OCI-LY7 (cell line): ENCODE results near the gene CDK7. TPM values are rescaled to one million over a fixed set of nuclear protein-coding genes. Genes with fewer than 3 reads are reported as not detected.
A peak's percentile ranks its signal among the peaks of the same experiment; 100 is the strongest.

Experiments used
- Bru-seq: library from RNA; stranded (reverse); fragments of 400-500 nt; gene quantifications from one replicate; lab custom pipeline; 2021; lab: Mats Ljungman, UMichigan
- BruChase-seq, 2 experiments: library from RNA; stranded (reverse); fragments of 400-500 nt; gene quantifications; one replicate each; lab custom pipeline; 2021; lab: Mats Ljungman, UMichigan
- BruUV-seq: library from RNA; stranded (reverse); fragments of 400-500 nt; replicated peaks from 2 replicates; lab custom pipeline; 2021; lab: Mats Ljungman, UMichigan
- CTCF ChIA-PET: fragments of 300-600 bp; sonication (Branson Sonifier 250); formaldehyde crosslinking; loops from one replicate; lab custom pipeline; 2022; ENCODE audit warnings: antibody characterized with exemption; ENCODE audit not compliant: unreplicated experiment; lab: Charles Lee
- POLR2A ChIA-PET: fragments of 300-600 bp; sonication (Branson Sonifier 250); formaldehyde crosslinking; loops from one replicate; lab custom pipeline; 2022; ENCODE audit warnings: antibody characterized with exemption; lab: Charles Lee
- DNase-seq: peaks from one replicate; pipeline ENCODE4 v3.0.0-alpha.2; 2015; ENCODE audit warnings: low spot score
- H2AFZ ChIP-seq: fragments of 200-600 bp; sonication (generic), shearing (Covaris generic); 2 replicates; pipeline ENCODE4 v1.6.1; 2014; ENCODE audit warnings: mild to moderate bottlenecking, antibody characterized with exemption, low read length, moderate library complexity
- H3K27ac ChIP-seq: fragments of 200-600 bp; sonication (generic); 2 replicates; pipeline ENCODE4 v1.5.1; 2014; ENCODE audit warnings: mixed run types, low read depth, mild to moderate bottlenecking, moderate library complexity, low read length, inconsistent platforms; ENCODE audit not compliant: poor library complexity, severe bottlenecking
- H3K36me3 ChIP-seq: fragments of 200-600 bp; sonication (generic); 2 replicates; pipeline ENCODE4 v1.6.1; 2014; ENCODE audit warnings: mild to moderate bottlenecking, antibody characterized with exemption, low read length, moderate library complexity, mixed read lengths; ENCODE audit not compliant: insufficient read depth
- H3K4me1 ChIP-seq: fragments of 200-600 bp; sonication (generic); 2 replicates; pipeline ENCODE4 v1.5.1; 2014; ENCODE audit warnings: mild to moderate bottlenecking, low read length; ENCODE audit not compliant: insufficient read depth, poor library complexity, severe bottlenecking
- H3K4me2 ChIP-seq: fragments of 200-600 bp; sonication (generic); 2 replicates; pipeline ENCODE4 v1.6.1; 2014; ENCODE audit warnings: mild to moderate bottlenecking, low read length
- H3K4me3 ChIP-seq: fragments of 200-600 bp; sonication (generic); 2 replicates; pipeline ENCODE4 v1.5.1; 2014; ENCODE audit warnings: mild to moderate bottlenecking, low read depth, low read length; ENCODE audit not compliant: poor library complexity, severe bottlenecking
- H3K79me2 ChIP-seq: fragments of 200-600 bp; sonication (generic); 2 replicates; pipeline ENCODE4 v1.6.1; 2016; ENCODE audit warnings: low read depth, mild to moderate bottlenecking, low read length, moderate library complexity, mixed read lengths; ENCODE audit not compliant: insufficient read depth
- H3K9me2 ChIP-seq: fragments of 200-600 bp; sonication (generic); 2 replicates; pipeline ENCODE4 v1.6.1; 2016; ENCODE audit warnings: mild to moderate bottlenecking, low read length, mixed read lengths; ENCODE audit not compliant: insufficient read depth
- H3K9me3 ChIP-seq: fragments of 200-600 bp; sonication (generic); 2 replicates; pipeline ENCODE4 v1.6.1; 2014; ENCODE audit warnings: mild to moderate bottlenecking, mixed run types, low read length, mixed read lengths
- H4K20me1 ChIP-seq: fragments of 200-600 bp; sonication (generic); 2 replicates; pipeline ENCODE4 v1.6.1; 2014; ENCODE audit warnings: mild to moderate bottlenecking, antibody characterized with exemption, low read length, moderate library complexity, mixed read lengths; ENCODE audit not compliant: insufficient read depth
- EZH2phosphoT487 ChIP-seq: fragments of 200-600 bp; sonication (generic); IDR thresholded peaks from 2 replicates; pipeline ENCODE4 v1.6.1; 2018; ENCODE audit warnings: low read depth, borderline replicate concordance, mild to moderate bottlenecking, mixed run types, antibody characterized with exemption, low read length, moderate library complexity, mixed read lengths
- intact Hi-C: fragments of 100-400 bp; cut with micrococcal nuclease; formaldehyde crosslinking; loops from one replicate; pipeline ENCODE4 v1.10.0; 2022; ENCODE audit not compliant: unreplicated experiment
- long read RNA-seq: library from polyadenylated mRNA; stranded (forward); transcript quantifications from one replicate; pipeline ENCODE4 v2.0.0, GENCODE V29; 2022
- total RNA-seq, 2 experiments: library from RNA; depleted of rRNA in 1 of 2; stranded (reverse); fragments of >200 nt in 1 of 2; shearing (Covaris generic) in 1 of 2; gene quantifications; 2 replicates each; pipeline ENCODE4 v1.2.3, GENCODE V29; 2014 to 2022
- TF ChIP-seq, protein P1 (sequence below): fragments of 200-600 bp; sonication (generic); conservative IDR thresholded peaks from 2 replicates; pipeline ENCODE4 v1.5.1; 2014; ENCODE audit warnings: mild to moderate bottlenecking, antibody characterized with exemption, low read length, moderate library complexity, mixed read lengths

CDK7 gene
- total RNA-seq (2014; rRNA removed; shearing (Covaris generic)) (18.4 and 31.7 TPM in 2 replicates), total RNA-seq (2022) (22.5 and 33.1 TPM in 2 replicates), Bru-seq, nascent RNA (percentile 72 among the genes with signal in this experiment), BruChase-seq, experiment 1, labeled RNA remaining after a 6-hour chase (percentile 71 among the genes with signal in this experiment), BruChase-seq, experiment 2, labeled RNA remaining after a 2-hour chase (percentile 73 among the genes with signal in this experiment)
- long read RNA-seq, transcript CDK7-201 (12 exons, 1,439 nt) = major isoform, 44 of 55 reads
- long read RNA-seq, partial matches to known transcripts = 1 of 55 reads
- long read RNA-seq, other reads (novel, unspliced or antisense) = 9 of 55 reads

DNA sequence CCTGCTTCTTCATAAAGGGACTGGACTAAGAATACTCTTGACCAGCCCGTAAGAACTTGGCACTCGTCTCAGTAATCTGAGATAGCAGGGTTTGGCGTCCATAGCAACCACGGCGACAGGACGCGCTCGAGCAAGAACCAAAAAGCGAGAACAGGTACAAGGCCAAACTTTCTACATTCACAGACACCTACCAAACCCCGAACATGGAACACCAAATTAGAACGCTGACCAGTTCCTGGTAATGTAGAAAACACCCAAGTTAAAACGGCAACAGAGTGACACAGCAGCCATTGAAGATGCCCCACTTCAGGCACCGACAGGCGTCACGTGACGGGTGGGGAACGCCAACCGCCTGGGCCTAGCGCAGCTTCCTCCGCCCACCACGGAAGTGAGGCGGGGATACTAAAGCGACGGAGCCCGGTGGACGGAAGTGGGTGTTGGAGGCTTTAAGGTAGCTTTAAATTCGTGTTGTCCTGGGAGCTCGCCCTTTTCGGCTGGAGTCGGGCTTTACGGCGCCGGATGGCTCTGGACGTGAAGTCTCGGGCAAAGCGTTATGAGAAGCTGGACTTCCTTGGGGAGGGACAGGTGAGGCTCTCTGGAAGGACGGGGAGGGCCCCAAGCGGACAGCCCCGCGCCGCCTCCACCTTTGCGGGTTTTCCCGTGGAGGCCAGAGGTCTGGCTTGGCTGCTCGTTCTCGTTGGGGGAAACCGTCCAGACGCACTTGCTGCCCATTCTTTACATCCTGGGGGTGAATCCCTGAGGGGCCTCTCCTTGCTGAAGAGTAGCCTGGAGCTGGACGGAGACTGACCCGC is at the start of gene CDK7:
CDK7 (plus strand) TSS at position 430 of the 812 bp plus-strand sequence; CDS start at position 520, 90 bp downstream.
- H3K9me2 ChIP-seq = no peaks in the 10 kb centered on the region
- H3K36me3 ChIP-seq = peaks cover 30% of the 10 kb centered on the region
- H2AFZ ChIP-seq = peak within 1 kb of the TSS; percentile 100
- H3K9me3 ChIP-seq = no peaks in the 10 kb centered on the region
- H3K27ac ChIP-seq = peak within 1 kb of the TSS; percentile 27
- no peaks in the 10 kb centered on the region; the same call in 1 of the 2 replicates for H4K20me1 ChIP-seq
- ChIA-PET POLR2A (interaction anchor here (0.6 to 1.7 kb wide), 5 partner anchors 16 to 146 kb away, joined by 3 to 6 read pairs (median 4); partner anchors contain the start of gene CCNB1), CTCF (interaction anchor here (0.5 kb wide), 1 partner anchor 14 kb away, joined by 3 read pairs; no protein-coding TSS in a partner anchor)
- H3K4me1 ChIP-seq = peaks cover 13% of the 10 kb centered on the region
- TSS peak; percentile 78 for BruUV-seq
- H3K4me2 ChIP-seq = peak within 1 kb of the TSS; percentile 86
- peak; percentile 90 for DNase-seq
- H3K4me3 ChIP-seq = peak within 1 kb of the TSS; percentile 97
- intact Hi-C loops = loop anchor here (2.0 kb wide), 1 partner anchor 18 kb away; a partner anchor contains a TSS
- H3K79me2 ChIP-seq = peaks cover 14% of the 10 kb centered on the region; the same call in 1 of the 2 replicates
- no peak for TF ChIP-seq EZH2phosphoT487
- TF ChIP-seq, protein P1, sequence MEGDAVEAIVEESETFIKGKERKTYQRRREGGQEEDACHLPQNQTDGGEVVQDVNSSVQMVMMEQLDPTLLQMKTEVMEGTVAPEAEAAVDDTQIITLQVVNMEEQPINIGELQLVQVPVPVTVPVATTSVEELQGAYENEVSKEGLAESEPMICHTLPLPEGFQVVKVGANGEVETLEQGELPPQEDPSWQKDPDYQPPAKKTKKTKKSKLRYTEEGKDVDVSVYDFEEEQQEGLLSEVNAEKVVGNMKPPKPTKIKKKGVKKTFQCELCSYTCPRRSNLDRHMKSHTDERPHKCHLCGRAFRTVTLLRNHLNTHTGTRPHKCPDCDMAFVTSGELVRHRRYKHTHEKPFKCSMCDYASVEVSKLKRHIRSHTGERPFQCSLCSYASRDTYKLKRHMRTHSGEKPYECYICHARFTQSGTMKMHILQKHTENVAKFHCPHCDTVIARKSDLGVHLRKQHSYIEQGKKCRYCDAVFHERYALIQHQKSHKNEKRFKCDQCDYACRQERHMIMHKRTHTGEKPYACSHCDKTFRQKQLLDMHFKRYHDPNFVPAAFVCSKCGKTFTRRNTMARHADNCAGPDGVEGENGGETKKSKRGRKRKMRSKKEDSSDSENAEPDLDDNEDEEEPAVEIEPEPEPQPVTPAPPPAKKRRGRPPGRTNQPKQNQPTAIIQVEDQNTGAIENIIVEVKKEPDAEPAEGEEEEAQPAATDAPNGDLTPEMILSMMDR = no peak

DNA sequence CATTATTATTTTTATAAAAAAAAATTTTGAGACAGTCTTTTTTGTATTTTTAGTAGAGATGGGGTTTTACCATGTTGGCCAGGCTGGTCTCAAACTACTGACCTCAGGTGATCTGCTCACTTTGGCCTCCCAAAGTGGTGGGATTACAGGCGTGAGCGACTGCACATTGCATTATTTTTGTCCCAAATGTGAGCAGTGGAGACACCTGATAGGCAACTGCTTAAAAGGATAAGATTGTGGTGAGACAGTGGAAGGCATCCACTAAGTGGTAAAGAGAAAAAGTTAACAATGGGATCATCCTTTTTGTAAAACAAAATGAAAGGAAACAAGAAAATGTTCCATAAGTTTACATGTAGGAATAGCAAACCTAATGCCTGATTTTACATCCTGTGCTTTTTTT is 47.3 kb upstream of the CDK7 start:
- TF ChIP-seq, protein P1 = no peak
- no peak for TF ChIP-seq EZH2phosphoT487
- Histone ChIP-seq H3K79me2 (peaks cover 15% of the 10 kb centered on the region), H3K4me3 (no peak overlapping the region), H4K20me1 (no peaks in the 10 kb centered on the region), H2AFZ (no peak overlapping the region), H3K4me2 (no peak overlapping the region), H3K36me3 (peaks cover 11% of the 10 kb centered on the region; the same call in 1 of the 2 replicates), H3K27ac (no peak overlapping the region), H3K4me1 (peaks cover 15% of the 10 kb centered on the region), H3K9me3 (no peaks in the 10 kb centered on the region), H3K9me2 (no peaks in the 10 kb centered on the region)
- BruUV-seq = no TSS peak
- ChIA-PET CTCF (no interaction called here), POLR2A (no interaction called here)
- no peak for DNase-seq
- intact Hi-C loops = no loop called here
